CD8-positive, alpha-beta memory T cell (primary cell): Measurements from ENCODE around the gene ABLIM2. TPM values are rescaled to one million over a fixed set of nuclear protein-coding genes. Genes with fewer than 3 reads are reported as not detected.
A peak's percentile ranks its signal among the peaks of the same experiment; 100 is the strongest.

Source experiments
- CTCF ChIA-PET: fragments of 350-600 bp; sonication (Branson Sonifier 250); formaldehyde crosslinking; loops from one replicate; lab custom pipeline; 2021; ENCODE audit warnings: antibody characterized with exemption; lab: Charles Lee
- POLR2A ChIA-PET: fragments of 350-600 bp; sonication (Branson Sonifier 250); formaldehyde crosslinking; loops from one replicate; lab custom pipeline; 2021; ENCODE audit warnings: antibody characterized with exemption; lab: Charles Lee
- DNase-seq, 5 donors: peaks; one replicate each; pipeline versions ENCODE4 v3.0.0 to v3.0.0-alpha.2; 2020 to 2022; ENCODE audit warnings: mixed read lengths in 1 of 5
- H3K27ac ChIP-seq: one replicate; pipeline ENCODE4 v1.7.0; 2013; ENCODE audit warnings: low read depth, mild to moderate bottlenecking, low read length, moderate library complexity
- H3K27me3 ChIP-seq: 2 replicates; pipeline ENCODE4 v1.7.0; 2013; ENCODE audit warnings: low read length, mild to moderate bottlenecking; ENCODE audit not compliant: insufficient read depth, poor library complexity, severe bottlenecking
- H3K36me3 ChIP-seq: 2 replicates; pipeline ENCODE4 v1.7.0; 2013; ENCODE audit warnings: mild to moderate bottlenecking, low read length, moderate library complexity; ENCODE audit not compliant: insufficient read depth
- H3K4me1 ChIP-seq: 2 replicates; pipeline ENCODE4 v1.7.0; 2013; ENCODE audit warnings: mild to moderate bottlenecking, low read length, moderate library complexity; ENCODE audit not compliant: insufficient read depth
- H3K4me3 ChIP-seq: 2 replicates; pipeline ENCODE4 v1.7.0; 2013; ENCODE audit warnings: mild to moderate bottlenecking, low read length
- H3K9me3 ChIP-seq: 2 replicates; pipeline ENCODE4 v1.7.0; 2013; ENCODE audit warnings: mild to moderate bottlenecking, low read length
- H3K27ac Mint-ChIP-seq, 8 donors: one replicate each; pipeline ENCODE4 v1.8.0; 2020 to 2021; ENCODE audit warnings: mixed read lengths in 8 of 8, mild to moderate bottlenecking in 6 of 8, inconsistent platforms in 3 of 8, moderate library complexity in 3 of 8
- H3K27me3 Mint-ChIP-seq, 2 donors: one replicate each; pipeline ENCODE4 v1.8.0; 2020 to 2021; ENCODE audit warnings: mixed read lengths in 2 of 2, mild to moderate bottlenecking in 1 of 2, moderate library complexity in 1 of 2
- H3K36me3 Mint-ChIP-seq, 3 donors: one replicate each; pipeline ENCODE4 v1.8.0; 2020 to 2021; ENCODE audit warnings: mixed read lengths in 3 of 3, inconsistent platforms in 1 of 3, mild to moderate bottlenecking in 1 of 3
- H3K4me1 Mint-ChIP-seq, 3 donors: one replicate each; pipeline ENCODE4 v1.8.0; 2020 to 2021; ENCODE audit warnings: mixed read lengths in 3 of 3, inconsistent platforms in 1 of 3, mild to moderate bottlenecking in 1 of 3
- H3K4me3 Mint-ChIP-seq, 7 donors: one replicate each; pipeline ENCODE4 v1.8.0; 2020 to 2021; ENCODE audit warnings: mixed read lengths in 7 of 7, mild to moderate bottlenecking in 6 of 7, moderate library complexity in 4 of 7, inconsistent platforms in 2 of 7
- H3K9me3 Mint-ChIP-seq, 5 donors: one replicate each; pipeline ENCODE4 v1.8.0; 2020 to 2022; ENCODE audit warnings: mixed read lengths in 5 of 5, mild to moderate bottlenecking in 3 of 5, moderate library complexity in 2 of 5, inconsistent platforms in 1 of 5
- polyA plus RNA-seq: library from polyadenylated mRNA; unstranded; fragments of 300-500 nt; fragmentation: Illumina TruSeq; gene quantifications from one replicate; pipeline ENCODE4 v1.2.3, GENCODE V29; 2021
- total RNA-seq, 2 experiments: library from RNA; stranded (reverse); gene quantifications; one replicate each; pipeline ENCODE4 v1.2.3, GENCODE V29; 2021

Gene ABLIM2
- total and polyA plus RNA-seq, 3 experiments from 2014 or later = 0.72 to 1.2 (median 1.1) TPM

DNA sequence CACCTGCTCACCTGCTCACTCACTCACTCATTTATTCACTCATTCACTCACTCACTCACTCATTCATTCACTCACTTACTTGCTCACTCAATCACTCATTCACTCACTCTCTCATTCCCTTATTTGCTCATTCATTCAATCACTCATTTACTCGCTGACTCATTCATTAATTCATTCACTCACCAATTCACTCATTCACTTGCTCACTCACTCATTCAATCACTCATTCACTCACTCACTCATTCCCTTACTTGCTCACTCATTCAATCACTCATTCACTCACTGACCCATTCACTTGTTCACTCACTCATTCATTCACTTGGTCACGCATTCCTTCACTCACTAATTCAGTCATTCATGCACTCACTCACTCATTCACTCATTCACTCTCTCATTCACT, 130.2 kb downstream of the ABLIM2 start:
- POLR2A ChIA-PET = no interaction called here
- H3K4me1 Mint-ChIP-seq = no peaks in the 10 kb centered on the region
- no peak overlapping the region for H3K4me3 Mint-ChIP-seq
- Histone ChIP-seq H3K9me3 (no peaks in the 10 kb centered on the region), H3K4me3 (no peak overlapping the region), H3K36me3 (no peaks in the 10 kb centered on the region), H3K27me3 (no peaks in the 10 kb centered on the region), H3K4me1 (no peaks in the 10 kb centered on the region), H3K27ac (no peak overlapping the region)
- H3K36me3 Mint-ChIP-seq = peaks cover 0 to 2% (median 2%) of the 10 kb centered on the region in 3 donors
- peak overlapping the region in 1 of 8 donors; percentile 6 for H3K27ac Mint-ChIP-seq
- no peaks in the 10 kb centered on the region for H3K9me3 Mint-ChIP-seq
- DNase-seq = no peak
- CTCF ChIA-PET = no interaction called here
- no peaks in the 10 kb centered on the region for H3K27me3 Mint-ChIP-seq

DNA sequence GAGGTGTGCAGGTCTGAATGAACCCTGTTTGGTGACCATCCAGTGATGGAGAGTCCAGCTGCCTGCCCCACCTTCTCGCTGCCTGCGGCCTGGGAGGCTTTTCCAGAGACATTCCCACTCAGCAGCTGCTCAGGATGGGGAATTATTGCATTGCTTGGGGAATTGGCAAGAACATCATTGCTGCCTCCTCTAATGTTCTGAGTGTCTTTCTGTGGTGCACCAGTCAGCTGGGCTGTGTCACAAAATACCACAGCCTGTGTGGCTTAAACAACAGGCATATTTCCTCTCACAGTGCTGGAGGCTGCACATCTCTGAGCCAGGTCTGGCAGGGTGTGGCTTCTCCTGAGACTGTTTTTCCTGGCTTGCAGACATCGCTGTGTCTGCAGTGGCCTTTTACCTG, 132.2 kb downstream of the ABLIM2 start:
- Mint-ChIP-seq H3K27me3 (no peaks in the 10 kb centered on the region), H3K27ac (no peak overlapping the region), H3K36me3 (peaks cover 0 to 2% (median 2%) of the 10 kb centered on the region in 3 donors), H3K9me3 (no peaks in the 10 kb centered on the region), H3K4me1 (no peaks in the 10 kb centered on the region), H3K4me3 (no peak overlapping the region)
- Histone ChIP-seq H3K27me3 (no peaks in the 10 kb centered on the region), H3K4me3 (no peak overlapping the region), H3K9me3 (no peaks in the 10 kb centered on the region), H3K4me1 (no peaks in the 10 kb centered on the region), H3K36me3 (no peaks in the 10 kb centered on the region), H3K27ac (no peak overlapping the region)
- DNase-seq = no peak
- POLR2A ChIA-PET = no interaction called here
- CTCF ChIA-PET = interaction anchor here (1.4 kb wide), 1 partner anchor 222 kb away, joined by 3 read pairs; no protein-coding TSS in a partner anchor

DNA sequence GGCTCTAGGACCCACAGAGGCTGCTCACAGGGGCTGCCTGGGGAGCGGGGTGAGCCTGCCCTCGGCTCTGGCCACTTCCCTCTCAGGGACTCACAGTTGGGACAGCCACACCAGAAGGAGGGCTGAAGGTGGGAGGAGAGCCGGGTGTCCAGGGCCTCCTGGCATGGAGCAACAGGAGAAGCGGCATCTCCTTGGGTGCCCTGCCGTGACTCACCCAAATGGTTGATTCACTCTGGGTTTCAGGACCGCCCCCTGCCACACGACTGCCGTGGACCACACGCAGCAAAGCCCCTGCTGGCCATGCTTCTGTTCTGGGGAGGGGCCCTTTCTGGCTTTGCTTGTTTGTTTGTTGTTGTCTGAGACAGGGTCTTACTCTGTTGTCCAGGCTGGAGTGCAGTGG, 132.9 kb downstream of the ABLIM2 start:
- H3K27me3 ChIP-seq = no peaks in the 10 kb centered on the region
- ChIA-PET CTCF (no interaction called here), POLR2A (no interaction called here)
- H3K27ac Mint-ChIP-seq = no peak overlapping the region
- H3K4me3 ChIP-seq = no peak overlapping the region
- no peaks in the 10 kb centered on the region for H3K9me3 Mint-ChIP-seq
- peaks cover 0 to 2% (median 2%) of the 10 kb centered on the region in 3 donors for H3K36me3 Mint-ChIP-seq
- no peak overlapping the region for H3K4me3 Mint-ChIP-seq
- no peaks in the 10 kb centered on the region for H3K4me1 ChIP-seq
- no peaks in the 10 kb centered on the region for H3K9me3 ChIP-seq
- H3K27me3 Mint-ChIP-seq = no peaks in the 10 kb centered on the region
- H3K36me3 ChIP-seq = no peaks in the 10 kb centered on the region
- H3K4me1 Mint-ChIP-seq = no peaks in the 10 kb centered on the region
- no peak overlapping the region for H3K27ac ChIP-seq
- no peak for DNase-seq

DNA sequence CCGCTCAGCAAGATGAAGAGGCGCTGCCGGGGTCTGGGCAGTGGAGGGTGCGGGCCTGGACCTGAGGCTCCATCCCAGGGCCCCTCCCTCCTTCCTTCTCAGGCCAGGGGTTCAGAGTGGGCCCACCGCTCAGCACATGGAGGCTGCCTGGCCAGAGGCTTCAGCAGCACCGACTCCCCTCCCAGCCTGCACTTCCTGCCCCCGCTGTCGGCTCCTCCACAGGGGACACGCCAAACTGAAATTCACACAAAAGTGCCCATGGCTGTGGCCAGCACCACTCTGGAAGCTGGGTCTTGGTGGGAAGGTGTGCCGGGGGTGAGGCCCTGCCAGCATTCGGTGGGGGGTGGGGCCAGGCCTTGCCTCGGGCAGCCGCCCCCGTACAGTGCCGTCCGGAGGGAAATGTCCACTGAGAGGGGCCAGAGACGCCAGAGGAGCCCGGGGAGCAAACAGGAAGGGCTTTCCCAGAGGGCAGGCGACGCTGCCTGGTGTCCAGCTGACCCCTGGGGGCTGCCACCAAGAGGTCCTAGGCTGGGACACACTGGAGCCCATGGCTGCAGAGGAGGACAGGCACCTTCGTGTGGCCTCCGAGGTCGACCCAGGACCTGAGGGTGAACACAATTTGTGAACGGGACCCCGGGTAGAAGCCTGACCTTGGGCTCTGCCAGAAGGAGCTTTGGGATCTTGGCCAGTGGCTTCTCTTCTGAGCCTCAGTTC, 134.4 kb downstream of the ABLIM2 start:
- ChIA-PET POLR2A (no interaction called here), CTCF (no interaction called here)
- Histone ChIP-seq H3K27ac (no peak overlapping the region), H3K36me3 (no peaks in the 10 kb centered on the region), H3K4me3 (no peak overlapping the region), H3K9me3 (no peaks in the 10 kb centered on the region), H3K4me1 (no peaks in the 10 kb centered on the region), H3K27me3 (no peaks in the 10 kb centered on the region)
- Mint-ChIP-seq H3K36me3 (peaks cover 0 to 4% (median 0%) of the 10 kb centered on the region in 3 donors), H3K27ac (no peak overlapping the region), H3K4me3 (no peak overlapping the region), H3K9me3 (no peaks in the 10 kb centered on the region), H3K27me3 (peaks cover 0 to 3% of the 10 kb centered on the region in 2 donors), H3K4me1 (peaks cover 0 to 4% (median 0%) of the 10 kb centered on the region in 3 donors)
- no peak for DNase-seq

GRCh38 chr4:8023696-8024033, 134.9 kb downstream of the ABLIM2 start:
- H3K27me3 Mint-ChIP-seq = peaks cover 0 to 6% of the 10 kb centered on the region in 2 donors
- peaks cover 0 to 4% (median 0%) of the 10 kb centered on the region in 3 donors for H3K4me1 Mint-ChIP-seq
- CTCF ChIA-PET = no interaction called here

GRCh38 chr4:8022767-8023695, 135.6 kb downstream of the ABLIM2 start:
- Histone ChIP-seq H3K27ac (no peak overlapping the region), H3K4me3 (no peak overlapping the region), H3K36me3 (no peaks in the 10 kb centered on the region), H3K9me3 (no peaks in the 10 kb centered on the region), H3K27me3 (no peaks in the 10 kb centered on the region), H3K4me1 (no peaks in the 10 kb centered on the region)
- Mint-ChIP-seq H3K36me3 (peaks cover 0 to 3% (median 0%) of the 10 kb centered on the region in 3 donors), H3K4me1 (peaks cover 0 to 4% (median 0%) of the 10 kb centered on the region in 3 donors), H3K4me3 (no peak overlapping the region), H3K27me3 (peaks cover 0 to 6% of the 10 kb centered on the region in 2 donors), H3K9me3 (no peaks in the 10 kb centered on the region), H3K27ac (peak overlapping the region in 1 of 8 donors; percentile 36)
- no peak for DNase-seq
- CTCF ChIA-PET = no interaction called here
- POLR2A ChIA-PET = no interaction called here

More at GRCh38 chr4:8023696-8024033, 134.9 kb downstream of the ABLIM2 start:
- H3K9me3 ChIP-seq = no peaks in the 10 kb centered on the region
- POLR2A ChIA-PET = no interaction called here
- Mint-ChIP-seq H3K27ac (no peak overlapping the region), H3K36me3 (peaks cover 0 to 4% (median 0%) of the 10 kb centered on the region in 3 donors), H3K4me3 (no peak overlapping the region), H3K9me3 (no peaks in the 10 kb centered on the region)
- no peaks in the 10 kb centered on the region for H3K27me3 ChIP-seq
- no peak for DNase-seq
- H3K4me1 ChIP-seq = no peaks in the 10 kb centered on the region
- no peak overlapping the region for H3K27ac ChIP-seq
- H3K4me3 ChIP-seq = no peak overlapping the region
- H3K36me3 ChIP-seq = no peaks in the 10 kb centered on the region

DNA sequence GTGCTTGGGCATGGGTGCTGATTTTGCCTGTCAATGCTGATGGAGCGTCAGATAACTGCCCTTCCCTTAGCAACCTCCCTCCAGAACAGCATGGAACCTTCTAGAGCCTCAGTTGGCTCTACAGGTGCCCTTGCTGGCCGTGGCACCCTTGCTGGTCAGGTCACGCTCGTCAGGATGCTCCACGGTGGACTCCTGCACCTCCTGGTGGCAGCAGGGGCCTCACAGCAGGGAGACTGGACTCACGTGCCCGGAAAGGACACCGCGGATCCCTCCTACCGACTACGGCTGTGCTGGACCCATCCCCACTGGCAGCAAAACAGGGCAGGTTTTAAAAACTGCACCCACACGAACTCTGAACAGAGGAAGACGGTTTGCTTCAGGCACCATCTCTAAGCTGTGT, 136.8 kb downstream of the ABLIM2 start:
- no peak overlapping the region for H3K4me3 Mint-ChIP-seq
- H3K27me3 Mint-ChIP-seq = peaks cover 0 to 6% of the 10 kb centered on the region in 2 donors
- peaks cover 0 to 3% (median 0%) of the 10 kb centered on the region in 3 donors for H3K36me3 Mint-ChIP-seq
- peaks cover 0 to 4% (median 0%) of the 10 kb centered on the region in 3 donors for H3K4me1 Mint-ChIP-seq
- H3K27ac ChIP-seq = no peak overlapping the region
- H3K27me3 ChIP-seq = no peaks in the 10 kb centered on the region
- no peaks in the 10 kb centered on the region for H3K9me3 ChIP-seq
- ChIA-PET CTCF (no interaction called here), POLR2A (no interaction called here)
- no peak overlapping the region for H3K27ac Mint-ChIP-seq
- no peak overlapping the region for H3K4me3 ChIP-seq
- DNase-seq = no peak
- H3K36me3 ChIP-seq = no peaks in the 10 kb centered on the region
- no peaks in the 10 kb centered on the region for H3K4me1 ChIP-seq
- H3K9me3 Mint-ChIP-seq = no peaks in the 10 kb centered on the region
